Tibial nerve (tissue), 4 donors: ENCODE measurements around the gene INPPL1.

Experiments used
- CTCF ChIP-seq, 5 experiments: fragments of 200-600 bp in 3 of 5; fragments of 450-650 bp in 2 of 5; sonication (generic) in 3 of 5; IDR thresholded peaks; one replicate each; pipeline ENCODE4 v1.5.1; 2016 to 2019; ENCODE audit warnings: antibody characterized with exemption in 5 of 5, mild to moderate bottlenecking in 3 of 5, moderate library complexity in 2 of 5
- EP300 ChIP-seq, 2 donors: sonication (generic); formaldehyde crosslinking; IDR thresholded peaks; one replicate each; pipeline ENCODE4 v1.6.1; 2017; ENCODE audit warnings: antibody characterized with exemption in 2 of 2, mild to moderate bottlenecking in 1 of 2
- POLR2A ChIP-seq, 2 donors: fragments of 450-650 bp; IDR thresholded peaks; one replicate each; pipeline ENCODE4 v1.6.1; 2017; ENCODE audit warnings: antibody characterized with exemption in 2 of 2, mild to moderate bottlenecking in 2 of 2, moderate library complexity in 2 of 2

GRCh38 chr11:72191961-72192381 is 32.6 kb upstream of the INPPL1 start, which contains the start of gene FOLR1:
- no peak for TF ChIP-seq POLR2A (IDR thresholded peaks at IDR 0.05)
- no peak for TF ChIP-seq EP300 (IDR thresholded peaks at IDR 0.05)
- TF ChIP-seq CTCF (IDR thresholded peaks at IDR 0.05), result no peak
